ENCODE results near the gene GGCT.

The GGCT gene

DNA sequence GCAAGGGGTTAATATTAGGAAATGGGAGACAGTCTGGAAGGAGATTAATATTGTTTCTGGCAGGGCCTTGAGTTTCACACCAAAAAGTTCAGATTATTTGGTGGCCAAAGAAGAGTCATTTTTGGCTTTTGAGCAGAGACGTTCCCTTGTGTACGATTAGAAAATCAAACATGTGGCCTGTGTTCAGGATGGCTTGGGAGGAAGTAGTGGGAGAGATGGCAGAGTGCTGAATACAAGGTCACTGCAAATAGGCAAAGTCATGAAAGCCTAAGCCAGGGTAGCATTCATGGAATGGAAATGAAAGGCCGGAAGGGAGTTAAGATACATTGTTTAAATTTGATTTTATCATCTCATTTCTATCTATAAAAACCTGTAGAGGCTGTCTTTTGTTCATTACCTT is 9.5 kb upstream of the GGCT start (continued):
- no peak for TF ChIP-seq GFI1B (tag by site-specific recombination; IDR thresholded peaks at IDR 0.05)

DNA sequence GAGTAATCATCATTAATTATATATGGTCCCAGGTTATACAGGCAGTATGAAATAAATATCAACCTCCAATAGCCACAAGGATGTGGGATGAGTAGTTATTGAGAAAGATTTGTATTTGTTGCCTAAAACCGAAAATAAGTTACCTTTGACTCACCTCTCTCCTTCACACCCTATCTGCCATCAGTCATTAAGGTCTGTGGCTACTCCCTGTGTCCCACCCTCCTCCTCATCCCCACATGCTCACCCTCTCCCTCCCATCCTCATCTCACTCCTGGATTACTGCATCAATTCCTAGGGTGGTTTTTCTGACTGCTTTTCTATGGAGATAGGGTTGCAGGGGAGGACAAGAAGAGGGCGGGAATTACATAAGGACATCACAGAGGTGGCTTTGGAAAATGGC is 9.1 kb upstream of the GGCT start:
- H3K36me3 ChIP-seq (ENCODE audit: control insufficient read depth in 2 of 2, insufficient read depth in 1 of 2, low read length in 2 of 2) = no peaks in the 10 kb centered on the region
- H3K27ac ChIP-seq (ENCODE audit: extremely low read depth, low read depth, low read length) = no peak overlapping the region
- POLR2A ChIA-PET = no interaction called here
- peaks cover 4% of the 10 kb centered on the region; the same call in 1 of the 2 replicates for H3K4me1 ChIP-seq (ENCODE audit: control insufficient read depth, insufficient read depth, low read length)
- H3K4me3 ChIP-seq (ENCODE audit: low read depth, low read length) = no peak overlapping the region
- no peaks in the 10 kb centered on the region for H3K9me3 ChIP-seq (ENCODE audit: control insufficient read depth, insufficient read depth, low read depth, low read length)
- TF ChIP-seq ZNF561 (tag by site-specific recombination; IDR thresholded peaks at IDR 0.05; ENCODE audit: borderline replicate concordance) (no peak), KLF1 (tag by site-specific recombination; IDR thresholded peaks at IDR 0.05) (peak; percentile 54; the same call in 1 of the 2 replicates)
- TF ChIP-seq, protein P1, sequence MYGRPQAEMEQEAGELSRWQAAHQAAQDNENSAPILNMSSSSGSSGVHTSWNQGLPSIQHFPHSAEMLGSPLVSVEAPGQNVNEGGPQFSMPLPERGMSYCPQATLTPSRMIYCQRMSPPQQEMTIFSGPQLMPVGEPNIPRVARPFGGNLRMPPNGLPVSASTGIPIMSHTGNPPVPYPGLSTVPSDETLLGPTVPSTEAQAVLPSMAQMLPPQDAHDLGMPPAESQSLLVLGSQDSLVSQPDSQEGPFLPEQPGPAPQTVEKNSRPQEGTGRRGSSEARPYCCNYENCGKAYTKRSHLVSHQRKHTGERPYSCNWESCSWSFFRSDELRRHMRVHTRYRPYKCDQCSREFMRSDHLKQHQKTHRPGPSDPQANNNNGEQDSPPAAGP (tag by site-specific recombination; IDR thresholded peaks at IDR 0.05) = peak; percentile 31; the same call in 1 of the 2 replicates
- TF ChIP-seq, protein P2, sequence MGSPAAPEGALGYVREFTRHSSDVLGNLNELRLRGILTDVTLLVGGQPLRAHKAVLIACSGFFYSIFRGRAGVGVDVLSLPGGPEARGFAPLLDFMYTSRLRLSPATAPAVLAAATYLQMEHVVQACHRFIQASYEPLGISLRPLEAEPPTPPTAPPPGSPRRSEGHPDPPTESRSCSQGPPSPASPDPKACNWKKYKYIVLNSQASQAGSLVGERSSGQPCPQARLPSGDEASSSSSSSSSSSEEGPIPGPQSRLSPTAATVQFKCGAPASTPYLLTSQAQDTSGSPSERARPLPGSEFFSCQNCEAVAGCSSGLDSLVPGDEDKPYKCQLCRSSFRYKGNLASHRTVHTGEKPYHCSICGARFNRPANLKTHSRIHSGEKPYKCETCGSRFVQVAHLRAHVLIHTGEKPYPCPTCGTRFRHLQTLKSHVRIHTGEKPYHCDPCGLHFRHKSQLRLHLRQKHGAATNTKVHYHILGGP (tag by site-specific recombination; IDR thresholded peaks at IDR 0.05) = no peak
- TF ChIP-seq, protein P3, sequence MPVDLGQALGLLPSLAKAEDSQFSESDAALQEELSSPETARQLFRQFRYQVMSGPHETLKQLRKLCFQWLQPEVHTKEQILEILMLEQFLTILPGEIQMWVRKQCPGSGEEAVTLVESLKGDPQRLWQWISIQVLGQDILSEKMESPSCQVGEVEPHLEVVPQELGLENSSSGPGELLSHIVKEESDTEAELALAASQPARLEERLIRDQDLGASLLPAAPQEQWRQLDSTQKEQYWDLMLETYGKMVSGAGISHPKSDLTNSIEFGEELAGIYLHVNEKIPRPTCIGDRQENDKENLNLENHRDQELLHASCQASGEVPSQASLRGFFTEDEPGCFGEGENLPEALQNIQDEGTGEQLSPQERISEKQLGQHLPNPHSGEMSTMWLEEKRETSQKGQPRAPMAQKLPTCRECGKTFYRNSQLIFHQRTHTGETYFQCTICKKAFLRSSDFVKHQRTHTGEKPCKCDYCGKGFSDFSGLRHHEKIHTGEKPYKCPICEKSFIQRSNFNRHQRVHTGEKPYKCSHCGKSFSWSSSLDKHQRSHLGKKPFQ (tag by site-specific recombination; IDR thresholded peaks at IDR 0.05) = no peak
- CTCF ChIA-PET = interaction anchor here (0.8 to 3.8 kb wide), 2 partner anchors 8 to 51 kb away, joined by 6 to 39 read pairs; no protein-coding TSS in a partner anchor

DNA sequence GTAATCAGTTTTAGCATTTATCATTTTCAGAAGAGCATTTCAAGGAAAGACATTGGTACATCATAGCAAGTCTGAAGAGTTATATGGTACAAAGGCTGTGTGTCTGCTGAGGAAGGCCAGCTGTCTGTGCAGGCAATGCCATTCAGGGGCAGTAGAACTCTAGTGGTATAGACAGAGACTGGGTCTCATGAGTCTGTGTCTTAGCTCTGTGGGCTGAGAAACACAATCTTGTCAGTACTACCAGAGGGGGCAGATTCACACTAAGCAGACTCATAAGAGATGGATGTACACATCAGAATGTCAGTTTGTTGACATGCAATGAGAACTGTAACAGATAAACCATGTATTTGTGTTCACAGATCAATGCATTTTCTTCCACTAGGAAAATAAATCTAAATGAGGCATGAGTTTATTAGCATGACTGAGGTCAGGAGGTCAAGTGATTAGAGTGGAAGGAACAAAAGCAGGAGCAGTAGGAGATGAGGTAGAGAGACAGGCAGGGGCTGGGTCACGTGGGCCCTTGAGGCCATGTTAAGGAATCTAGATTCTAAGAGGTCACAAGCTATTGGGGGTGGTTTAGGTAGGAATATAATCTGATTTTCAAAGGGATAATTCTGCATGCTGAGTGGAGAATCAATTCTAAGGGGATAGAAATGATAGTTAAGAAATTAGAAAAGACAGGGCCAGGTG is 7.5 kb upstream of the GGCT start:
- no peak overlapping the region for H3K4me3 ChIP-seq (ENCODE audit: low read depth, low read length)
- TF ChIP-seq TCF7L2 (IDR thresholded peaks at IDR 0.05; ENCODE audit: borderline replicate concordance, low read depth, low read length) = peak; percentile 55; the same call in 1 of the 2 replicates
- peak; percentile 64 for TF ChIP-seq OSR2 (tag by site-specific recombination; IDR thresholded peaks at IDR 0.05)
- TF ChIP-seq ZNF214 (tag by site-specific recombination; IDR thresholded peaks at IDR 0.05; ENCODE audit: borderline replicate concordance) = no peak
- peak; percentile 29; the same call in 1 of the 2 replicates for TF ChIP-seq FEZF1 (tag by site-specific recombination; IDR thresholded peaks at IDR 0.05)
- TF ChIP-seq KLF10 (tag by site-specific recombination; IDR thresholded peaks at IDR 0.05) = no peak
- no peak for TF ChIP-seq ZNF521 (tag by site-specific recombination; IDR thresholded peaks at IDR 0.05)
- TF ChIP-seq, protein P4, sequence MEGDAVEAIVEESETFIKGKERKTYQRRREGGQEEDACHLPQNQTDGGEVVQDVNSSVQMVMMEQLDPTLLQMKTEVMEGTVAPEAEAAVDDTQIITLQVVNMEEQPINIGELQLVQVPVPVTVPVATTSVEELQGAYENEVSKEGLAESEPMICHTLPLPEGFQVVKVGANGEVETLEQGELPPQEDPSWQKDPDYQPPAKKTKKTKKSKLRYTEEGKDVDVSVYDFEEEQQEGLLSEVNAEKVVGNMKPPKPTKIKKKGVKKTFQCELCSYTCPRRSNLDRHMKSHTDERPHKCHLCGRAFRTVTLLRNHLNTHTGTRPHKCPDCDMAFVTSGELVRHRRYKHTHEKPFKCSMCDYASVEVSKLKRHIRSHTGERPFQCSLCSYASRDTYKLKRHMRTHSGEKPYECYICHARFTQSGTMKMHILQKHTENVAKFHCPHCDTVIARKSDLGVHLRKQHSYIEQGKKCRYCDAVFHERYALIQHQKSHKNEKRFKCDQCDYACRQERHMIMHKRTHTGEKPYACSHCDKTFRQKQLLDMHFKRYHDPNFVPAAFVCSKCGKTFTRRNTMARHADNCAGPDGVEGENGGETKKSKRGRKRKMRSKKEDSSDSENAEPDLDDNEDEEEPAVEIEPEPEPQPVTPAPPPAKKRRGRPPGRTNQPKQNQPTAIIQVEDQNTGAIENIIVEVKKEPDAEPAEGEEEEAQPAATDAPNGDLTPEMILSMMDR (tag by site-specific recombination; IDR thresholded peaks at IDR 0.05) = peak; percentile 38; the same call in 1 of the 2 replicates
- no peak for TF ChIP-seq ZBTB48 (tag by site-specific recombination; IDR thresholded peaks at IDR 0.05)
- POLR2A ChIA-PET = no interaction called here

More for the DNA sequence above, 7.5 kb upstream of the GGCT start:
- no peak overlapping the region for H3K27ac ChIP-seq (ENCODE audit: extremely low read depth, low read depth, low read length)
- CTCF ChIA-PET = interaction anchor here (0.9 to 3.8 kb wide), 5 partner anchors 13 to 58 kb away, joined by 3 to 39 read pairs (median 6); no protein-coding TSS in a partner anchor
- H3K36me3 ChIP-seq (ENCODE audit: control insufficient read depth in 2 of 2, insufficient read depth in 1 of 2, low read length in 2 of 2) = no peaks in the 10 kb centered on the region
- H3K4me1 ChIP-seq (ENCODE audit: control insufficient read depth, insufficient read depth, low read length) = peaks cover 4% of the 10 kb centered on the region; the same call in 1 of the 2 replicates
- no peaks in the 10 kb centered on the region for H3K9me3 ChIP-seq (ENCODE audit: control insufficient read depth, insufficient read depth, low read depth, low read length)
